HEK293 (cell line): ENCODE results near the gene HGD.

Experiments used
- KLF1 ChIP-seq: fragments of 450-650 bp; formaldehyde crosslinking; IDR thresholded peaks from 2 replicates; pipeline ENCODE4 v1.5.1; 2016; ENCODE audit warnings: missing biosample characterization, missing genetic modification characterization
- ZNF175 ChIP-seq: fragments of 450-650 bp; formaldehyde crosslinking; IDR thresholded peaks from 2 replicates; pipeline ENCODE4 v1.5.1; 2016; ENCODE audit warnings: missing biosample characterization, missing genetic modification characterization
- ZNF19 ChIP-seq: fragments of 450-650 bp; formaldehyde crosslinking; IDR thresholded peaks from 2 replicates; pipeline ENCODE4; 2016; ENCODE audit warnings: missing biosample characterization, missing genetic modification characterization, low read depth
- ZNF24 ChIP-seq: fragments of 450-650 bp; formaldehyde crosslinking; IDR thresholded peaks from 2 replicates; pipeline ENCODE4 v1.5.1; 2016; ENCODE audit warnings: missing biosample characterization, missing genetic modification characterization
- ZNF549 ChIP-seq: fragments of 450-650 bp; IDR thresholded peaks from 2 replicates; pipeline ENCODE4 v1.5.1; 2018; ENCODE audit warnings: missing biosample characterization, missing genetic modification characterization, mild to moderate bottlenecking, inconsistent platforms, moderate library complexity
- ZNF792 ChIP-seq: fragments of 450-650 bp; formaldehyde crosslinking; IDR thresholded peaks from 2 replicates; pipeline ENCODE4 v1.5.1; 2016; ENCODE audit warnings: missing biosample characterization, missing genetic modification characterization
- TF ChIP-seq, protein P1 (sequence below): fragments of 450-650 bp; formaldehyde crosslinking; IDR thresholded peaks from 2 replicates; pipeline ENCODE4 v1.5.1; 2016; ENCODE audit warnings: missing biosample characterization, missing genetic modification characterization
- TF ChIP-seq, protein P2 (sequence below): fragments of 450-650 bp; formaldehyde crosslinking; IDR thresholded peaks from 2 replicates; pipeline ENCODE4 v1.5.1; 2016; ENCODE audit warnings: missing biosample characterization, missing genetic modification characterization
- TF ChIP-seq, protein P3 (sequence below): IDR thresholded peaks from 2 replicates; pipeline ENCODE4 v1.6.1; 2011; ENCODE audit warnings: mild to moderate bottlenecking, low read depth, low read length, borderline replicate concordance
- TF ChIP-seq, protein P4 (sequence below): fragments of 450-650 bp; formaldehyde crosslinking; IDR thresholded peaks from 2 replicates; pipeline ENCODE4 v1.5.1; 2016; ENCODE audit warnings: missing biosample characterization, missing genetic modification characterization
- TF ChIP-seq, protein P5 (sequence below): fragments of 450-650 bp; formaldehyde crosslinking; IDR thresholded peaks from 2 replicates; pipeline ENCODE4 v1.5.1; 2016; ENCODE audit warnings: missing biosample characterization, missing genetic modification characterization
- TF ChIP-seq, protein P6 (sequence below): fragments of 450-650 bp; formaldehyde crosslinking; IDR thresholded peaks from 2 replicates; pipeline ENCODE4 v1.5.1; 2016; ENCODE audit warnings: missing biosample characterization, missing genetic modification characterization, low read depth
- TF ChIP-seq, protein P7 (sequence below): fragments of 450-650 bp; formaldehyde crosslinking; IDR thresholded peaks from 2 replicates; pipeline ENCODE4 v1.5.1; 2016; ENCODE audit warnings: missing biosample characterization, missing genetic modification characterization, low read depth
- TF ChIP-seq, protein P8 (sequence below): fragments of 450-650 bp; formaldehyde crosslinking; IDR thresholded peaks from 2 replicates; pipeline ENCODE4 v1.5.1; 2016; ENCODE audit warnings: missing biosample characterization, missing genetic modification characterization

DNA sequence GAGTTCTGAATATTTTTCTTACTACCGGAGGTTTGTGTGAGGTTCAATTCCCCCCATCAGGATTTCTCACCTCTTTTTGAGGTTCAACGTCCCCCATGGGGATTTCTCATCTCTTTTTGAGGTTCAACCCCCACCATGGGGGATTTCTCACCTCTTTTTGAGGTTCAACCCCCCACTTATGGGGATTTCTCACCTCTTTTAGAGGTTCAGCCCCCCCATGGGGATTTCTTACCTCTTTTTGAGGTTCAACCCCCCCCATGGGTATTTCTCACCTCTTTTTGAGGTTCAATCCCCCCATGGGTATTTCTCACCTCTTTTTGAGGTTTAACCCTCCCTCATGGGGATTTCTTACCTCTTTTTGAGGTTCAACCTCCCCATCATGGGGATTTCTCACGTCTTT, 59.6 kb downstream of the HGD start:
- TF ChIP-seq ZNF175 (tag by site-specific recombination), result no peak
- TF ChIP-seq, protein P1, sequence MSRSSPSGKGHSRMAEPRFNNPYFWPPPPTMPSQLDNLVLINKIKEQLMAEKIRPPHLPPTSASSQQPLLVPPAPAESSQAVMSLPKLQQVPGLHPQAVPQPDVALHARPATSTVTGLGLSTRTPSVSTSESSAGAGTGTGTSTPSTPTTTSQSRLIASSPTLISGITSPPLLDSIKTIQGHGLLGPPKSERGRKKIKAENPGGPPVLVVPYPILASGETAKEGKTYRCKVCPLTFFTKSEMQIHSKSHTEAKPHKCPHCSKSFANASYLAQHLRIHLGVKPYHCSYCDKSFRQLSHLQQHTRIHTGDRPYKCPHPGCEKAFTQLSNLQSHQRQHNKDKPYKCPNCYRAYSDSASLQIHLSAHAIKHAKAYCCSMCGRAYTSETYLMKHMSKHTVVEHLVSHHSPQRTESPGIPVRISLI, result no peak
- TF ChIP-seq ZNF24 (tag by site-specific recombination), result no peak
- TF ChIP-seq ZNF549 (tag by site-specific recombination), result no peak
- TF ChIP-seq, protein P2, sequence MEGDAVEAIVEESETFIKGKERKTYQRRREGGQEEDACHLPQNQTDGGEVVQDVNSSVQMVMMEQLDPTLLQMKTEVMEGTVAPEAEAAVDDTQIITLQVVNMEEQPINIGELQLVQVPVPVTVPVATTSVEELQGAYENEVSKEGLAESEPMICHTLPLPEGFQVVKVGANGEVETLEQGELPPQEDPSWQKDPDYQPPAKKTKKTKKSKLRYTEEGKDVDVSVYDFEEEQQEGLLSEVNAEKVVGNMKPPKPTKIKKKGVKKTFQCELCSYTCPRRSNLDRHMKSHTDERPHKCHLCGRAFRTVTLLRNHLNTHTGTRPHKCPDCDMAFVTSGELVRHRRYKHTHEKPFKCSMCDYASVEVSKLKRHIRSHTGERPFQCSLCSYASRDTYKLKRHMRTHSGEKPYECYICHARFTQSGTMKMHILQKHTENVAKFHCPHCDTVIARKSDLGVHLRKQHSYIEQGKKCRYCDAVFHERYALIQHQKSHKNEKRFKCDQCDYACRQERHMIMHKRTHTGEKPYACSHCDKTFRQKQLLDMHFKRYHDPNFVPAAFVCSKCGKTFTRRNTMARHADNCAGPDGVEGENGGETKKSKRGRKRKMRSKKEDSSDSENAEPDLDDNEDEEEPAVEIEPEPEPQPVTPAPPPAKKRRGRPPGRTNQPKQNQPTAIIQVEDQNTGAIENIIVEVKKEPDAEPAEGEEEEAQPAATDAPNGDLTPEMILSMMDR (tag by site-specific recombination), result no peak
- TF ChIP-seq, protein P3, sequence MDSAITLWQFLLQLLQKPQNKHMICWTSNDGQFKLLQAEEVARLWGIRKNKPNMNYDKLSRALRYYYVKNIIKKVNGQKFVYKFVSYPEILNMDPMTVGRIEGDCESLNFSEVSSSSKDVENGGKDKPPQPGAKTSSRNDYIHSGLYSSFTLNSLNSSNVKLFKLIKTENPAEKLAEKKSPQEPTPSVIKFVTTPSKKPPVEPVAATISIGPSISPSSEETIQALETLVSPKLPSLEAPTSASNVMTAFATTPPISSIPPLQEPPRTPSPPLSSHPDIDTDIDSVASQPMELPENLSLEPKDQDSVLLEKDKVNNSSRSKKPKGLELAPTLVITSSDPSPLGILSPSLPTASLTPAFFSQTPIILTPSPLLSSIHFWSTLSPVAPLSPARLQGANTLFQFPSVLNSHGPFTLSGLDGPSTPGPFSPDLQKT, result no peak
- TF ChIP-seq, protein P4, sequence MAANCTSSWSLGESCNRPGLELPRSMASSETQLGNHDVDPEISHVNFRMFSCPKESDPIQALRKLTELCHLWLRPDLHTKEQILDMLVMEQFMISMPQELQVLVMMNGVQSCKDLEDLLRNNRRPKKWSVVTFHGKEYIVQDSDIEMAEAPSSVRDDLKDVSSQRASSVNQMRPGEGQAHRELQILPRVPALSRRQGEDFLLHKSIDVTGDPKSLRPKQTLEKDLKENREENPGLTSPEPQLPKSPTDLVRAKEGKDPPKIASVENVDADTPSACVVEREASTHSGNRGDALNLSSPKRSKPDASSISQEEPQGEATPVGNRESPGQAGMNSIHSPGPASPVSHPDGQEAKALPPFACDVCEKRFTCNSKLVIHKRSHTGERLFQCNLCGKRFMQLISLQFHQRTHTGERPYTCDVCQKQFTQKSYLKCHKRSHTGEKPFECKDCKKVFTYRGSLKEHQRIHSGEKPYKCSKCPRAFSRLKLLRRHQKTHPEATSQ, result no peak
- TF ChIP-seq KLF1 (tag by site-specific recombination), result no peak
- no peak for TF ChIP-seq ZNF19 (tag by site-specific recombination)
- no peak for TF ChIP-seq ZNF792 (tag by site-specific recombination)
- TF ChIP-seq, protein P5, sequence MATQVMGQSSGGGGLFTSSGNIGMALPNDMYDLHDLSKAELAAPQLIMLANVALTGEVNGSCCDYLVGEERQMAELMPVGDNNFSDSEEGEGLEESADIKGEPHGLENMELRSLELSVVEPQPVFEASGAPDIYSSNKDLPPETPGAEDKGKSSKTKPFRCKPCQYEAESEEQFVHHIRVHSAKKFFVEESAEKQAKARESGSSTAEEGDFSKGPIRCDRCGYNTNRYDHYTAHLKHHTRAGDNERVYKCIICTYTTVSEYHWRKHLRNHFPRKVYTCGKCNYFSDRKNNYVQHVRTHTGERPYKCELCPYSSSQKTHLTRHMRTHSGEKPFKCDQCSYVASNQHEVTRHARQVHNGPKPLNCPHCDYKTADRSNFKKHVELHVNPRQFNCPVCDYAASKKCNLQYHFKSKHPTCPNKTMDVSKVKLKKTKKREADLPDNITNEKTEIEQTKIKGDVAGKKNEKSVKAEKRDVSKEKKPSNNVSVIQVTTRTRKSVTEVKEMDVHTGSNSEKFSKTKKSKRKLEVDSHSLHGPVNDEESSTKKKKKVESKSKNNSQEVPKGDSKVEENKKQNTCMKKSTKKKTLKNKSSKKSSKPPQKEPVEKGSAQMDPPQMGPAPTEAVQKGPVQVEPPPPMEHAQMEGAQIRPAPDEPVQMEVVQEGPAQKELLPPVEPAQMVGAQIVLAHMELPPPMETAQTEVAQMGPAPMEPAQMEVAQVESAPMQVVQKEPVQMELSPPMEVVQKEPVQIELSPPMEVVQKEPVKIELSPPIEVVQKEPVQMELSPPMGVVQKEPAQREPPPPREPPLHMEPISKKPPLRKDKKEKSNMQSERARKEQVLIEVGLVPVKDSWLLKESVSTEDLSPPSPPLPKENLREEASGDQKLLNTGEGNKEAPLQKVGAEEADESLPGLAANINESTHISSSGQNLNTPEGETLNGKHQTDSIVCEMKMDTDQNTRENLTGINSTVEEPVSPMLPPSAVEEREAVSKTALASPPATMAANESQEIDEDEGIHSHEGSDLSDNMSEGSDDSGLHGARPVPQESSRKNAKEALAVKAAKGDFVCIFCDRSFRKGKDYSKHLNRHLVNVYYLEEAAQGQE, result no peak
- TF ChIP-seq, protein P6, sequence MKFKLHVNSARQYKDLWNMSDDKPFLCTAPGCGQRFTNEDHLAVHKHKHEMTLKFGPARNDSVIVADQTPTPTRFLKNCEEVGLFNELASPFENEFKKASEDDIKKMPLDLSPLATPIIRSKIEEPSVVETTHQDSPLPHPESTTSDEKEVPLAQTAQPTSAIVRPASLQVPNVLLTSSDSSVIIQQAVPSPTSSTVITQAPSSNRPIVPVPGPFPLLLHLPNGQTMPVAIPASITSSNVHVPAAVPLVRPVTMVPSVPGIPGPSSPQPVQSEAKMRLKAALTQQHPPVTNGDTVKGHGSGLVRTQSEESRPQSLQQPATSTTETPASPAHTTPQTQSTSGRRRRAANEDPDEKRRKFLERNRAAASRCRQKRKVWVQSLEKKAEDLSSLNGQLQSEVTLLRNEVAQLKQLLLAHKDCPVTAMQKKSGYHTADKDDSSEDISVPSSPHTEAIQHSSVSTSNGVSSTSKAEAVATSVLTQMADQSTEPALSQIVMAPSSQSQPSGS (tag by site-specific recombination), result no peak
- TF ChIP-seq, protein P7, sequence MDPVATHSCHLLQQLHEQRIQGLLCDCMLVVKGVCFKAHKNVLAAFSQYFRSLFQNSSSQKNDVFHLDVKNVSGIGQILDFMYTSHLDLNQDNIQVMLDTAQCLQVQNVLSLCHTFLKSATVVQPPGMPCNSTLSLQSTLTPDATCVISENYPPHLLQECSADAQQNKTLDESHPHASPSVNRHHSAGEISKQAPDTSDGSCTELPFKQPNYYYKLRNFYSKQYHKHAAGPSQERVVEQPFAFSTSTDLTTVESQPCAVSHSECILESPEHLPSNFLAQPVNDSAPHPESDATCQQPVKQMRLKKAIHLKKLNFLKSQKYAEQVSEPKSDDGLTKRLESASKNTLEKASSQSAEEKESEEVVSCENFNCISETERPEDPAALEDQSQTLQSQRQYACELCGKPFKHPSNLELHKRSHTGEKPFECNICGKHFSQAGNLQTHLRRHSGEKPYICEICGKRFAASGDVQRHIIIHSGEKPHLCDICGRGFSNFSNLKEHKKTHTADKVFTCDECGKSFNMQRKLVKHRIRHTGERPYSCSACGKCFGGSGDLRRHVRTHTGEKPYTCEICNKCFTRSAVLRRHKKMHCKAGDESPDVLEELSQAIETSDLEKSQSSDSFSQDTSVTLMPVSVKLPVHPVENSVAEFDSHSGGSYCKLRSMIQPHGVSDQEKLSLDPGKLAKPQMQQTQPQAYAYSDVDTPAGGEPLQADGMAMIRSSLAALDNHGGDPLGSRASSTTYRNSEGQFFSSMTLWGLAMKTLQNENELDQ, result no peak
- TF ChIP-seq, protein P8, sequence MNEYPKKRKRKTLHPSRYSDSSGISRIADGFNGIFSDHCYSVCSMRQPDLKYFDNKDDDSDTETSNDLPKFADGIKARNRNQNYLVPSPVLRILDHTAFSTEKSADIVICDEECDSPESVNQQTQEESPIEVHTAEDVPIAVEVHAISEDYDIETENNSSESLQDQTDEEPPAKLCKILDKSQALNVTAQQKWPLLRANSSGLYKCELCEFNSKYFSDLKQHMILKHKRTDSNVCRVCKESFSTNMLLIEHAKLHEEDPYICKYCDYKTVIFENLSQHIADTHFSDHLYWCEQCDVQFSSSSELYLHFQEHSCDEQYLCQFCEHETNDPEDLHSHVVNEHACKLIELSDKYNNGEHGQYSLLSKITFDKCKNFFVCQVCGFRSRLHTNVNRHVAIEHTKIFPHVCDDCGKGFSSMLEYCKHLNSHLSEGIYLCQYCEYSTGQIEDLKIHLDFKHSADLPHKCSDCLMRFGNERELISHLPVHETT (tag by site-specific recombination), result no peak
